Lung (tissue), 12 donors: ENCODE data around the gene MKLN1. TPM values are rescaled to one million over a fixed set of nuclear protein-coding genes. Genes with fewer than 3 reads are reported as not detected.

Experiments
- ATAC-seq: fragments of 200-7000 bp; cut with Tn5 transposase; one replicate; pipeline ENCODE4 v1.9.1; 2020; ENCODE audit warnings: moderate number of reproducible peaks; ENCODE audit not compliant: insufficient read depth, low FRiP score
- DNase-seq, 3 donors: peaks; one replicate each; pipeline ENCODE4 v3.0.0-alpha.2; 2013 to 2017
- H3K27ac ChIP-seq, 2 donors: one replicate each; pipeline ENCODE4 v1.5.1; 2013; ENCODE audit warnings: mild to moderate bottlenecking in 2 of 2, moderate library complexity in 2 of 2, control low read depth in 1 of 2, inconsistent platforms in 1 of 2, low read depth in 1 of 2, low read length in 1 of 2
- H3K27me3 ChIP-seq, 3 donors: one replicate each; pipeline ENCODE4 v1.5.1; 2013; ENCODE audit warnings: low read length in 2 of 3; ENCODE audit not compliant: control insufficient read depth in 3 of 3, insufficient read depth in 3 of 3
- H3K36me3 ChIP-seq, 4 donors: one replicate each; pipeline ENCODE4 v1.5.1; 2013; ENCODE audit warnings: low read length in 4 of 4, mild to moderate bottlenecking in 1 of 4, moderate library complexity in 1 of 4; ENCODE audit not compliant: control insufficient read depth in 4 of 4, insufficient read depth in 4 of 4
- H3K4me1 ChIP-seq, 5 donors: one replicate each; pipeline ENCODE4 v1.5.1; 2013; ENCODE audit warnings: low read length in 5 of 5, mild to moderate bottlenecking in 2 of 5, moderate library complexity in 1 of 5; ENCODE audit not compliant: control insufficient read depth in 5 of 5, insufficient read depth in 5 of 5
- H3K4me3 ChIP-seq: one replicate; pipeline ENCODE4 v1.5.1; 2013; ENCODE audit warnings: mild to moderate bottlenecking, control low read depth, moderate library complexity
- H3K9ac ChIP-seq, 2 donors: one replicate each; pipeline ENCODE4 v1.5.1; 2013; ENCODE audit warnings: low read length in 2 of 2, control low read depth in 1 of 2; ENCODE audit not compliant: insufficient read depth in 1 of 2
- H3K9me3 ChIP-seq, 4 donors: one replicate each; pipeline ENCODE4 v1.5.1; 2013; ENCODE audit warnings: low read length in 3 of 4, mild to moderate bottlenecking in 1 of 4, moderate library complexity in 1 of 4; ENCODE audit not compliant: control insufficient read depth in 4 of 4, insufficient read depth in 3 of 4
- CTCF ChIP-seq: IDR thresholded peaks from 2 replicates; pipeline ENCODE4 v1.5.1; 2012; ENCODE audit warnings: mild to moderate bottlenecking; ENCODE audit errors: control extremely low read depth, extremely low read depth
- WGBS, 2 donors: extraction: QIAGEN DNeasy Blood & Tissue Kit; methylation state at CpG; one replicate each; pipeline ENCODE4 v1.1.7; 2013; 5-methylcytosine and 5-hydroxymethylcytosine counted together
- polyA plus RNA-seq, 2 donors: library from polyadenylated mRNA; stranded (reverse); fragments of 200-250 nt; gene quantifications; one replicate each; pipeline ENCODE4 v1.2.1, GENCODE V29; 2013
- total RNA-seq, 2 donors: library from RNA; depleted of rRNA in 1 of 2; stranded (reverse); fragments of >200 nt in 1 of 2; gene quantifications; one replicate each; pipeline ENCODE4 v1.2.1, GENCODE V29; 2014 to 2021
- donor health status: control.
- donor health status: control.
- donor health status: Bipolar disorder and iron deficiency.
- donor health status: healthy.
- donor health status: DM: yes; HTN: yes; CAD: no.

MKLN1 gene
- total and polyA plus RNA-seq, 4 donors, result 11.6 to 135 (median 27.4) TPM

GRCh38 chr7:131483586-131483985 is 155.9 kb downstream of the MKLN1 start:
- Histone ChIP-seq H3K36me3 (peaks cover 0 to 6% (median 4%) of the 10 kb centered on the region in 4 donors), H3K27me3 (no peaks in the 10 kb centered on the region), H3K9me3 (no peaks in the 10 kb centered on the region), H3K4me1 (peaks cover 0 to 5% (median 0%) of the 10 kb centered on the region in 5 donors), H3K27ac (no peak overlapping the region), H3K9ac (no peak overlapping the region), H3K4me3 (no peak overlapping the region)
- ATAC-seq, result no peak
- 96 to 98% methylated on average over 2 of the region's 2 CpGs for WGBS, 2 donors
- TF ChIP-seq CTCF, result no peak
- DNase-seq, result no peak

- 85 to 89% methylated on average over 2 of the region's 2 CpGs for WGBS, 2 donors
- Histone ChIP-seq H3K9ac (no peak overlapping the region), H3K27me3 (no peaks in the 10 kb centered on the region), H3K4me3 (no peak overlapping the region), H3K27ac (no peak overlapping the region), H3K4me1 (no peaks in the 10 kb centered on the region), H3K9me3 (no peaks in the 10 kb centered on the region), H3K36me3 (peaks cover 0 to 9% (median 4%) of the 10 kb centered on the region in 4 donors)
- DNase-seq (no peak), ATAC-seq (no peak)
- TF ChIP-seq CTCF, result no peak
These were observed 158.7 kb downstream of the MKLN1 start for GRCh38 chr7:131486346-131486745.

- no peak overlapping the region for H3K4me3 ChIP-seq
- no peaks in the 10 kb centered on the region for H3K9me3 ChIP-seq
- no peak for TF ChIP-seq CTCF
- no peak overlapping the region for H3K27ac ChIP-seq
- DNase-seq (no peak), ATAC-seq (no peak)
- H3K4me1 ChIP-seq, result no peaks in the 10 kb centered on the region
- no peaks in the 10 kb centered on the region for H3K27me3 ChIP-seq
- no peak overlapping the region for H3K9ac ChIP-seq
- H3K36me3 ChIP-seq, result peaks cover 0 to 9% (median 4%) of the 10 kb centered on the region in 4 donors
- WGBS, 2 donors, result 71 to 89% methylated on average over 1 of the region's 1 CpG
These were observed 159.5 kb downstream of the MKLN1 start for GRCh38 chr7:131487217-131487616.

- Histone ChIP-seq H3K9ac (no peak overlapping the region), H3K4me1 (no peaks in the 10 kb centered on the region), H3K4me3 (no peak overlapping the region), H3K27ac (no peak overlapping the region), H3K36me3 (peaks cover 0 to 9% (median 5%) of the 10 kb centered on the region in 4 donors), H3K27me3 (no peaks in the 10 kb centered on the region), H3K9me3 (no peaks in the 10 kb centered on the region)
- TF ChIP-seq CTCF, result no peak
- no peak for ATAC-seq
- DNase-seq, result no peak
- WGBS, 2 donors, result 84 to 94% methylated on average over 2 of the region's 2 CpGs
These were observed 160.7 kb downstream of the MKLN1 start for GRCh38 chr7:131488361-131488760.
